IMR-90 (cell line): ENCODE data around the gene HES6.

Experiments
- BHLHE40 ChIP-seq: fragments of 150-350 bp; IDR thresholded peaks from 2 replicates; pipeline ENCODE4 v1.6.1; 2016; ENCODE audit warnings: mild to moderate bottlenecking, low read depth, low read length
- CEBPB ChIP-seq: IDR thresholded peaks from 2 replicates; pipeline ENCODE4 v1.6.1; 2012; ENCODE audit warnings: low read depth, low read length, improper control_type of control experiment
- CTCF ChIP-seq: conservative IDR thresholded peaks from 2 replicates; pipeline ENCODE4 v1.5.1; 2012; ENCODE audit warnings: mild to moderate bottlenecking, low read depth, low read length, improper control_type of control experiment
- MAZ ChIP-seq: IDR thresholded peaks from 2 replicates; pipeline ENCODE4 v1.6.1; 2012; ENCODE audit warnings: low read depth, mild to moderate bottlenecking, low read length, improper control_type of control experiment, moderate library complexity, borderline replicate concordance
- MXI1 ChIP-seq: IDR thresholded peaks from 2 replicates; pipeline ENCODE4 v1.6.1; 2012; ENCODE audit warnings: low read depth, mild to moderate bottlenecking, low read length, moderate library complexity, borderline replicate concordance
- POLR2A ChIP-seq: IDR thresholded peaks from 2 replicates; pipeline ENCODE4 v1.6.1; 2012; ENCODE audit warnings: mild to moderate bottlenecking, low read depth, low read length
- RCOR1 ChIP-seq: IDR thresholded peaks from 2 replicates; pipeline ENCODE4 v1.6.1; 2012; ENCODE audit warnings: mild to moderate bottlenecking, low read length, improper control_type of control experiment; ENCODE audit not compliant: insufficient replicate concordance
- RFX5 ChIP-seq: IDR thresholded peaks from 2 replicates; pipeline ENCODE4 v1.8.0; 2012; ENCODE audit warnings: low read depth, mild to moderate bottlenecking, low read length, moderate library complexity

- no peak for TF ChIP-seq CTCF
- TF ChIP-seq POLR2A: no peak
- TF ChIP-seq BHLHE40: no peak
- TF ChIP-seq MXI1: no peak
- TF ChIP-seq MAZ: no peak
- no peak for TF ChIP-seq RCOR1
- TF ChIP-seq CEBPB: no peak
- TF ChIP-seq RFX5: no peak
Measured at GRCh38 chr2:238220892-238221521, 18.8 kb downstream of the HES6 start.
